SHP77 (cell line): ENCODE data around the gene AGRN.
"Not testable (repeated sequence)": the region's sequence is repeated elsewhere in the genome, so short reads cannot be mapped to it uniquely, and the experiment has no call there.

Experiments
- DNase-seq, 2 experiments: peaks; one replicate each; lab custom pipeline; 2025; lab: John Stamatoyannopoulos, UW

AGRN gene

DNA sequence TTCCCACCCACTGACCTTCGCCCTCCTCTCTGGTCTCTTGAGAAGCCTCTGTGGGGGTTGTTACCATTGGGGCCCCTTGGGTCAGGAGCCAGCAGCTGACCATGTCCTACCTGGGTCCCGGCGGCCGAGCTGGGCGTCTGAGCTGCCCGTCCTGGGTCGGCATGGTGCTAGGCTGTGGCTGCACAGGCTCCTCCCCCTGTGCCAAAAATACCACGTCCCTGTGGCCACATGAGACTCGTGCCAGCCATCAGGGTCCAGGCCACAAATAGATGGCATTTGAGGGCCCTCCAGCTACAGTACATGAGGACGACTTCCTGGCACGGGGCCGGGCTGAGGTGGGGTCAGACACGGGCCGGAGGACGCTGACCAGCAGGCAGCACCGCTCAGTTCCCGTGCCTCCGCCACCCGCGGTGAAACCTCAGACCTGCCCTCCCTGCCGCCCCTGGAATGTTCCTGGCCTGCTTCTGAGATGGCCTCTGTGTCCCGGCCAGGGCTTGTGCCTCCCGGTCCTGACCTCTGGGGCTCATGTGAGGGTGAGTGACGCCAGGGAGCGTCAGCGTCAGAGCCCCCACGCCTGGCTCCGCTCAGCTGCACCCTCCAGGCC, 37.9 kb upstream of the AGRN start, which contains the start of gene PERM1:
Gene PERM1, minus strand, starts transcription at position 139 of the 604 bp plus-strand sequence. CDS start 1,064 bp downstream, outside the sequence.
- no peak for DNase-seq

DNA sequence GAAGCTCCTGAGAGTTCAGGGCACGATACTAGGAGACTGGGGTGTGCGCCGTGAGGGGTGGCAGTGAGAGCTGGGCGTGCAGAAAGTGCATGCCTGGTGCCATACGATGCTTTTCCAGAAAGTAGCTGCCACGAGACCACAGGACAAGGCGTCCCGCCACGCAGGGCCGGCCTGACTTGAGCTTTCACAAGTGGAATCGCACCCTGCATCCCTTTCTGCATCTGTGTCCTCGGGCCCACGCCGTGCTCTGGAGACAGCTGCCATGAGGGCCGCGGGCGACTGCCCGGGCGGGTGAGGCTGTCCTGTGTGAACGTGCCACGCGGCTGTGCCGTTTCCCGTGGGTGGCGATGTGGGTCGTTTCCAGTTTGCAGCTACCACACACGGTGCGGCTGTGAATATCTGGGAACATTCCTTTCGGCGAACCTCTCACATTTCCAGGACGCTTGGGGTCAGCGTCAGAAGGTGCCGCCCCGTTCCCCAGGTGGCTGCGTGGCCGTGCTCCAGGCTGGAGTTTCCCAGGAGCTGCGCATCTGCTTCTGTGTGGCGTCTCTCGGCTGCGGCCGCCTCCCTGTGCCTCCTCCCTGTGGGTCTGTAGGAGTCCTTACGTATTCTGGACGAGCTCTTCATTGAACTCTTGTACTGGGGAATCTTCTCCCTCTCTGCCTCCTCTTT, 37.0 kb upstream of the AGRN start:
- DNase-seq = no peak

DNA sequence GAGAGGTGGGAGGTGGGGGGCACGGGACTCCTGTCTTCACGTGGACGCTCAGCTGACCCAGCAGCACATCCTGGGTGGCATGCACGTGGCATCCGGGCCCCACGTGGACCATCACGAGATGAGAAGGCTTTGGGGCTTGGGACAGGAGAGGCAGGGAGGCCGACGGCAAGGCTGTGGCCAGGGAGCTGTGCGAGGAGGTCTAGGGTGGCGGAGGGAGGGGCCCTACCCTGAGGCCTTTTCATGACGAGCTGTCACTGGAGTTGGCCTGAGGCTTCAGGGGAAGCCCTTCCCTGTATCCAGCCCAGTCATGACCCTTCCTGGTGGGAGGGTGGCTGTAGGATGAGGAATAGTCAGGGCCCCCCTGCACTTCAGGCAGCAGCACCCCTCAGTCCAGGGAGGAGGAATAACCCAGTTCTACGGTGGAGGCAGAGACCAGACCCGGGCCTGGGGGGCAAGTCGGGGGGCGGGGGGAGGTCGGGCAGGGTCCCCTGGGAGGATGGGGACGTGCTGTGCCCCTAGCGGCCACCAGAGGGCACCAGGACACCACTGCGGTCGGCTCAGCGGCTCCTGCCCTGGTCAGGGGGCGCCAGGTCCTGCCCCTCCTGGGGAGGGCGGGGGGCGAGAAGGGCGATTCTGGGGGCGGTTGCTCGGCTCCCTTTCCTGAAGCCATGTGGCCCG, 36.0 kb upstream of the AGRN start:
- DNase-seq = no peak

DNA sequence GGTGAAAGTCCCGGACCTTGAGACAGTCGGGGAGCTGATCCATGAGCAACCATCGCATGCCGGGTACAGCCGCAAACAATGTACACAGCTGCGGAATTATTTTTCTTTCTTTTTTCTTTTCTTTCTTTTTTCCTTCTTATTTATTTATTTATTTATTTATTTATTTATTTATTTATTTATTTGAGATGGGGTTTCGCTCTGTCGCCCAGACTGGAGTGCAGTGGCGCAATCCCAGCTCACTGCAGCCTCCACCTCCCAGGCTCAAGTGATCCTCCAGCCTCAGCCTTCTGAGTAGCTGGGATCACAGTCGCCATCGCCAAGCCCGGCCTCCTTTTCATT, 35.5 kb upstream of the AGRN start:
- DNase-seq = no peak

DNA sequence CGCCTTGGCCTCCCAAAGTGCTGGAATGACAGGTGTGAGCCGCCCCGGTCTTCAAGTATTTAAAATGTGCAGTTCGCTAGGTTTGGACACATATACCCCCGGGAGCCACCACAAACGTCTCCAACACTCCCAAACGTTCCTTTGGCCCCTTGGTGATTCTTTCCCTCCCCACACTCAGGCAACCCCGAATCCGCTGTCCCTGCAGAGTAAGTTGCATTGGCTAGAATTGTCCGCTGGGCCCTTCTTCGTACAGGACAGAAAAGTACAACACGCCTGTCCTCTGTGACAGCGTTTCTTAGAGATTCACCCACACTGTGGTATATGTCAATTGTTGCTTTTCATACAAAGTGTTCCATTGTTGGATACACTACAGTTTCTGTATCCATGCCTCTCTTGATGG, 34.8 kb upstream of the AGRN start:
- DNase-seq = no peak

DNA sequence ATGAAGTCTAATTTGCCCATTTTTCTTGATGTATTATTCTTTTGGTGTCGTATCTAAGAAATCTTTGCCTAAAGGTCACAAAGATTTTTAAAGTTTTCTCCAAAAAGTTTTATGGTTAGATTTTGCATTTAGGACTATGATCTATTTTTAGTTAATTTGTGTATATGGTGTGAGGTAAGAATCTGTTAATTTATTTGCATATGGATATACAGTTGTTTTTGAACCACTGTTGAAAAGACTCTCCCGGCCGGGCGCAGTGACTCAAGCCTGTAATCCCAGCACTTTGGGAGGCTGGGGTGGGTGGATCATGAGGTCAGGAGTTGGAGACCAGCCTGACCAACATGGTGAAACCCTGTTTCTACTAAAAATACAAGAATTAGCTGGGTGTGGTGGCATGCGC, 31.9 kb upstream of the AGRN start:
- not testable (repeated sequence) for DNase-seq

DNA sequence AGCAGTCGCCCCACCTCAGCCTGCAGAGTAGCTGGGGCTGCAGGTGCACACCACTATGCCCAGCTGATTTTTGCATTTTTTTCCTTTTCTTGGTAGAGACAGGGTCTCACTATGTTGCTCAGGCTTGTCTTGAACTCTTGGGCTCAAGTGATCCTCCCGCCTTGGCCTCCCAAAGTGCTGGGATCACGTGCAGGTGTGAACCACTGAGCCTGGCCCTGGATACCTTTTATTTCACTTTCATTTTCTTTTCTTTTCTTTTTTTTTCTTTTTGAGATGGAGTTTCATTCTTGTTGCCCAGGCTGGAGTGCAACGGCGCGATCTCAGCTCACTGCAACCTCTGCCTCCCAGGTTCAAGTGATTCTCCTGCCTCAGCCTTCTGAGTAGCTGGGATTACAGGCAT, 28.6 kb upstream of the AGRN start:
- DNase-seq = not testable (repeated sequence)

DNA sequence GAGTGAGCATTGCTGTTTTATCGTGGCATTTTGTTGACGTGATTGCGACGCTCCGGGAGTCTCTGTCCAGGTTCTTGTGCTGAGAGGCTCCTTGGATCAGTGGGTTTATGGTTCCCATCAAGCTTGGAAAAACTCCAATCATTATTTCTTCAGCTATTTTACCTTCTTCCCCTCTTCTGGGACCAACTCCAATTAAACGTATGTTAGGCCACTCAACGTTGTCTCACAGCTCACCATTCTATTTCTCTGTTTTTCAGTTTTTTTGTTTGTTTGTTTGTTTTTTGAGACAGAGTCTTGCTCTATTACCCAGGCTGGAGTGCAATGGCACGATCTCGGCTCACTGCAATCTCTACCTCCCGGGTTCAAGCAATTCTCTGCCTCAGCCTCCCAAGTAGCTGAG, 28.0 kb upstream of the AGRN start:
- no peak for DNase-seq

DNA sequence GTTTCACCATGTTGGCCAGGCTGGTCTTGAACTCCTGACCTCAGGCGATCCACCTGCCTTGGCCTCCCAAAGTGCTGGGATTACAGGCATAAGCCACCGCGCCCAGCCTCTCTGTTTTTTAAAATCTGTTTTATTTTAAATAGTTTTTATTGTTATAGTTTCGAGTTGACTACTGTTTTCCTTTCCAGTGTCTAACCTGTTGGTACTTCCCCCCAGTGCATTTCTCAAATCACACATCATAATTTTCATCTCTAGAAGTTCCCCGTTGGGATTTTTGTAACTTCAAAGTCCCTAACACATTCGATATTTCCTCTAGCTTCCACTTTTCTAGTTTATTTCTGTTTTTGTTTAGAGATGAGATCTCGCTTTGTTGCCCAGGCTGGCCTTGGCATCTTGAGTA, 27.6 kb upstream of the AGRN start:
- DNase-seq = no peak

DNA sequence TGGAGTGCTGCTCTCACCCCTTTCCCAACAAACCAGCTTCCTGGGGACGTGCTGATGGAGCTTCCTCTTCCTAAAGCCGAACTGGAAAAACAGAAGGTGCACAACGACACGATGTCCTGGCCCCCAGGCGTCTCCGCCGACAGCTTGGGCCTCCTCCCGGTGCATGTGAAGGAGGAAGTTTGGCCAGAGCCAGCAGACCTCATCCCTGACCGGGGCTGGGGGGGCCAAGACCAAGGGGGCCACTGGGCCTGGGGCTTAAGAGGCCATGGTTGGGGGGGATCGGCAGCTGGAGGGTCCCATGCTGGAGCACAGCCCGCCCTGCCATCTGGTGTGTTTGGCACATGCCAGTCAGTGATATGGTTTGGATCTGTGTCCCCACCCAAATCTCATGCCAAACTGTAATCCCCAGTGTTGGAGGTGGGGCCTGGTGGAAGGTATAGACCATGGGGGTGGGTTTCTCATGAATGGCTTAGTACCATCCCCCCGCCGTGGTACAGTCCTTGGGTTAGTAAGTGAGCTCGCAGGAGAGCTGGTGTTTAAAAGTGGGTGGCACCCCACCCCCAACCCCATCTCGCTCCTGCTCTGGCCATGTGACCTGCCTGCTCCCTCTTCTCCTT, 26.4 kb upstream of the AGRN start:
- no peak for DNase-seq

DNA sequence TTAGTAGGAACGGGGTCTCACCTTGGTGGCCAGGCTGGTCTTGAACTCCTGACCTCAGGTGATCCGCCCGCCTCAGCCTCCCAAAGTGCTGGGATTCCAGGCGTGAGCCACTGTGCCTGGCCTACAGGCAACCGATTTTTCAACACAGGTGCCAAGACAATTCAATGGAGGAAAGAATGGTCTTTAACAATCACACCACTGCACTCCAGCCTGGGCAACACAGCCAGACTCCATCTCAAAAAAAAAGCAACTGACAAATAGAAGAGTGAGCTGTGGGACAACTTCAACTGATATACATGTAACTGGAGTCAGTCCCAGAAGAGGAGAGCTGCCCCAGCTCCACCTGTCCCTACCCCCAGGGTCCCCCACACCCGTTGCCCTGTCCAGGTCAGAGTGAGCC, 25.4 kb upstream of the AGRN start:
- DNase-seq = not testable (repeated sequence)

DNA sequence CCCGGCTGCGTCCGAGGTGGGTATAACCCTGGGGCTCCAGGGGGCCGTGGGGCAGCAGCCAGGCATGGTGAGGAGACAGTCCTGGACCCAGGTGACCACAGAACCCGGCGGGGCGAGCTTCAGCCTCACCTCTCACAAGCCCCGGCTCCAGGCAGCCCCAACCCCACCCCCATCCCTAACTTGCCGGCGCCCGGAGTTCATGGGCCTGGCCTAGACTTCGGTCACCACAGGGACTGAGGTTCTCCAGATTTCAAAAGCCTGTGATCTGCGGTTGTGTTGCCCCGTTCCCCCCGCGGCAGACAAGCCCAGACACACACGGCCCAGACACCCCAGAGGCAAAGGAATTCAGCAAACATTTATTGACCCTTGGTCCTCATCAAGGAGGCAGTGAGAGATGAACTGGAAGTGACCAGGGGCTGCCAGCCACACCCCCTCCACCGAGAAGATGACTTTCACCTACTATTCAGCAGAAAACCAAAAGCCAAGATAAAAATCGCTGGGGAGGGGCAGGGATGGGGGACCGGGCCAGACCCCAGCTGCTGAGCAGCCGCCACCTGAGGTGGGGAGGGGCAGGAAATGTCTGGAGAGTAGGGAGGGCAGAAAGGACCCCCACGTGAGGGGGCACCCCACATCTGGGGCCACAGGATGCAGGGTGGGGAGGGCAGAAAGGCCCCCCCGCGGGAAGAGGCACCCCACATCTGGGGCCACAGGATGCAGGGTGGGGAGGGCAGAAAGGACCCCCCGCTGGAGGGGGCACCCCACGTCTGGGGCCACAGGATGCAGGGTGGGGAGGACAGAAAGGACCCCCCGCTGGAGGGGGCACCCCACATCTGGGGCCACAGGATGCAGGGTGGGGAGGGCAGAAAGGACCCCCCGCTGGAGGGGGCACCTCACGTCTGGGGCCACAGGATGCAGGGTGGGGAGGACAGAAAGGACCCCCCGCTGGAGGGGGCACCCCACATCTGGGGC, 24.0 kb upstream of the AGRN start:
- no peak for DNase-seq

DNA sequence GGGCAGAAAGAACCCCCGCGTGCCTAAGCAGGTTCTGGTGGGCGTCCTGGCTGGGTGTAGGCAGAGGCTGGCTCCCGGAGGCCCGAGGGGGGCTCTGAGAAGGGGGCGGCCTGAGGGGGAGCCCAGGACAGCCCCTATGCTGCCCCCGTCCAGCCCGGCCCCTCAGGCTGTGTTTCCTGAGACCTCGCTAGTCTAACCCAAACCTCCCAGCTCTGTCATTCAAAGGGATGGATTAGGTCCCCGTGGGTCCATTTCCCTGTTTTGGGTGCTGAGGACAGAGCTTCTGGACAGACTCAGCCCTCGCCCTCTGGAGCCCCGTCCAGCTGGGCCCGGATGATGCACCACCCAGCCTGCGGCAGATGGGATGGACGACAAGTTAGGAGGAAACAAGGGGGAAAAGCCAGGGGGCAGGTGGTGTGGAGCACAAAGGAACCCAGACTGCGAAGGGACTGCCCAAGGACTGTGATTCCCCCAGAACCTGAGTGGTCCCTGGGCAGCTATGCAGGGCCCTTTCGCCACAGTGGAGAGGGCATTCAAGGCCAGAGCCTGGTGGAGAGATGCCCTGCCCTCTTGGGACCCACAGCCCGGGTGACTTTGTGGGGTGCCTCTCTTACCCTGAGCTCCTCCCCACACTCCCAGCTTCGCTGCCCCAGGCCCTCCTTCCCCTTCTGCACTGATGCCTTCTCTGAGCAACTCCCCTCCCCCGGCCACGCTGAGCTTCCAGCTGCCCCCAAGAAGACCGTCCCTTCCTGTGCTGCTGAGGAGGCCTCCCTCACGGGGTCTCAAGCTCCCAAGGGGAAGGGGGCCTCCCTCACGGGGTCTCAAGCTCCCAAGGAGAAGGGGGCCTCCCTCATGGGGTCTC, 22.8 kb upstream of the AGRN start:
- no peak for DNase-seq

DNA sequence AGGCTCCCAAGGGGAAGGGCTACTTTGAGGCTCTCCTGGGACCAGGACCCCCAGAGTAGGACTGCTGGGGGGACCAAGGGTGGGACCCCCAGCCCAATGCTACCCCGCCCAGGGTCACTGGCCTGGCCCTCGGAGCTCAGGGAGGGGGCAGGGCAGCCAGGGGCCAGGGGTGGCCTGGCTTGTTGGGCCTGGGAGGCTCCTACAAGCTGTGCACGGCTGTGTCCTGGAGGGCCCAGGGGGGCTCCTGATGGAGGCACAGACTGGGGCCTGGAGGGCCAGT, 22.3 kb upstream of the AGRN start:
- no peak for DNase-seq

DNA sequence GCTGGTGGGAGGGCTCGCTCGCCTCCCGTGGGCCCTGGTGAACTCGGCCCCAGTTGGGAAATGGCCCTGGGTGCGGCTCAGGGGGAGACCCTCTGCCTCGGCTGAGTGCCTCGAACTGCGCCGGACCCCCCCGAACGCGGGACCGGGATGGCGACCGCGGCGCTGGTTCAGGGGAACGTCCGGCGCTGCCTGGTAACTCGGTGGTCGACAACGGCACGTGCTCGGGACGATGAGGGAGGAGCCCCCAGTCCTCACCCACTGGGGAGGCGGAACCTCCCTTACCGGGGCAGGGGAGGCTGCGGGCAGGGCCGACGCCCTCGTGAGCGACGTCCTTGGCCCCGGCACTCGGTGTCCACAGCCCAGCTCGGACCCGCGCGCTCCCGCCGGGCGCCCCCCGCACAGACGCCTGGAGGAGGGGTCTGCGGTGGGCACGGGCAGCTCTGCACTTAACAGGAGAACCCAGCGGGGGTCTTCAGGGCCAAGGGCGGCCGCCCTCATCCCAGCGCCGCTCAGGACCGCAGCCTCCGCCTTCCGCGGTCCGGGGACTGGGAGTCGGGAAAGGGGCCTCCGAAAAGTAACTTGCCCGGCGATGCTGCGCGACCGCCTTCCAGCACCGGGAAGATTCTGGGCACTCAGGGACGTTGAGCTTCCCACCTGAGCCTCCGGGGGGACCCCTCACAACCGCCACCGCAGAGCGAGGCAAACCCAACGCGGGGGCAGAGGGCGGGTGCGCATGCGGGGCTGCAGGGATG, 21.8 kb upstream of the AGRN start:
- DNase-seq = no peak

DNA sequence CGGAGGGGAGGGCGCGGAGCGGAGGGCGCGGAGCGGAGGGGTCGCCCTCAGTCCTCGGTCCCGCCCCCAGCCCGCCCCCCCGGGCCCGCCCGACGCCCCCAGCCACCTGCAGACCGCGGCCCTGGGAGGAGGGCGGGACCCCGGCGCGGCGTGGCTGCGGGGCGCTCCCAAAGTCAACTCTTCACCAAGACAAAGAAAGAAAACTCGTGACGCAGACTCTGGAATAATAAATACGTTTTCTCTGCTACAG, 21.2 kb upstream of the AGRN start:
- DNase-seq = no peak

DNA sequence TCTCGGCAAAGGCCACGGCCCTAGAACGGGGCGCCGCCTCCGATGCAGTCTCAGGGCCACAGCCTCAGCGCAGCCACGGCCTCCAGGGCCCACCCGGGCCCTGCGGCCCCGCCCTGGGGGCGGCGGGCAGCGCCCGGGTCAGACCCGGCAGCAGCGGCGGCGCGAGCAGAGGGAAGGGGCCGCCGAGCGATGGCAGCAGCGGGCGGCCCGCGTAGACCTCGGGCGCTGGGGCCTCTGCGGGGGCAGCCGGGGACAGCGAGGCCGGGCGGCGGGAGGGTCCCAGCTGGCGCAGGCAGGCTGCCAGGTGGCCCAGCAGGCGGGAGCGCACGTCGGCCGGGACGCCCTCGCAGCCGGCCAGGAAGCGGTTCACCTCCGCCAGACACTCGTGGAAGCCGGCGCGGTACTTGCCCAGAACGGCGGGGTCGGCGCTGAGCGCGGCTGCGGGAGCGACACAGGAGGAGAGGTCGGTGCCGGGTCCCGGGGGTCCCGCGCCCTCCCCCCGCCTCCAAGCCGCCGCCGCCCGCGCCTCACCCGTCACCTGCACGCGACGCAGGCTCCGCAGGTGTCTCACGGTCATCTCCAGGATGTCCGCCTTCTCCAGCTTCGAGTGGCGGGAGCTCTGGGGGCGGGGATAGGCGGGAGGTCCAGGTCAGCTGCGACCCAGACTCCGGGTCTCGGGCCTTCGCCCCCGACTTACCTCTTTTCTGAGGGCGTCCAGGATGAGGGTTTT, 20.8 kb upstream of the AGRN start:
- no peak for DNase-seq

DNA sequence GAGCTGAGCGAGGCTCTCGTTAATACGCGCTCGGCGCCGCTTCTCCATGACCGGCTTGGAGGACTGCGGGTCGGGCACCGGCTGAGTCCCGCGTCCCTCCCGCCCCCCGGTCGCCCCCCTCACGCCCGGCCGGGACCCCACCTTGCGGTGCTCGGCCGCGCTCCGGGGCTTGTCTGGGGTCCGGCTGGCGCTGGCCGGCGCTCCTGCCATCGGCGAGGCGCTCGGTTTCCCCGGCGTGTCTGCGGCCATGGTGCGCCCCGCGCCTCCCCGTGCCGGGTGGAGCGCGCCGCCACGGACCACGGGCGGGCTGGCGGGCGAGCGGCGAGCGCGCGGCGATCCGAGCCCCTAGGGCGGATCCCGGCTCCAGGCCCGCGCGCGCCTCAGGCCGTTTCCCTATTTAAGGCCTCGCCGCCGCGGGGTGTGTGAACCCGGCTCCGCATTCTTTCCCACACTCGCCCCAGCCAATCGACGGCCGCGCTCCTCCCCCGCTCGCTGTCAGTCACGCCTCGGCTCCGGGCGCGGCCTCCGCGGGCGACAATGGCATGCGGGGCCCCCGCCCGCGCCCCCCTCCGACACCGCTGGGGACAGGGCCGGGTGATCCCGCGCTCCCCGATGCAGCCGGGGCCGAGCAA, 20.1 kb upstream of the AGRN start, which contains the start of gene HES4:
Gene HES4, minus strand, starts transcription at position 373 of the 632 bp plus-strand sequence. Its CDS starts 124 bp downstream, at position 249.
- DNase-seq = no peak

DNA sequence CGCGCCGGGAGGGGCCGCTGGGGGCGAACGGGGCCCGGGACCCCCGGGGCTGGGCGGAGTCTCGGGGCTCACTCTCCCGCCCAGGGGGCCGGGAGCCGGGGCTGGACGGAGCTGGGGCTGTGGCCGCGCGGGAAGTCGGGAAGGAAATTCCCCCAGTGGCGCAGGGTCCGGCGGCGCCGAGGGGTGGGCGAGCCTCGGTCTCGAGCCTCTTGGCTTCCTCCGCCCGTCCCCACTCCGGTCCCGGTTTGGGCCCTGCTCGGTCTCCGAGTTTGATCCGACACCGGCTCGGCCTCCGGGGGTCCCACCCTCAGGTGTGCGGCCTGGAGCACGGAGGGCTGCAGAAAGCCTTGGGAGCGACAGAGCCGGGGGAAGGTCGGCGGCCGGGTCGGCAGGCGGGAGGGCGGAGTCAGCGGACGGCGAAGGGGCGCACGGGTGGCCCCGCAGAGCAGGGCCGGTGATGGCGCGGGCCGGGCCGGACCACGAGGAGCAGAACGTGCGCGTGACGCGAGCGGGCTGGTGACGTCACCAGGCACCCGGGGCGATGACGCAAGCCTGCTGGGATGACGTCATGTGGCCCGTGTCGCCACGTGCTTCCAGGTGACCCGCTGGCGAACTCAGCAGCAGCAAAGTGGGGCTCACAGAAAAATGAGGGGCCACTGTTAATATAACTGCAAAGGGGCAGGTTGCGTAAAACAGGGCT, 19.4 kb upstream of the AGRN start:
- DNase-seq = no peak
